GM10248 (cell line): ENCODE data around the gene FGD1.

ENCODE experiments used
- CTCF ChIA-PET: fragments of 300-600 bp; sonication (Branson Sonifier 250); formaldehyde crosslinking; extraction: SDS; loops from one replicate; lab custom pipeline; 2021; ENCODE audit warnings: antibody characterized with exemption; lab: Yijun Ruan, JAX
- POLR2A ChIA-PET: fragments of 350-650 bp; sonication (Branson Sonifier 250); formaldehyde crosslinking; extraction: SDS; loops from one replicate; lab custom pipeline; 2020; ENCODE audit warnings: antibody characterized with exemption; lab: Yijun Ruan, JAX
- DNase-seq: peaks from one replicate; pipeline ENCODE4 v3.0.0; 2012; ENCODE audit errors: extremely low spot score
- CTCF ChIP-seq: IDR thresholded peaks from 2 replicates; pipeline ENCODE4 v1.5.1; 2012; ENCODE audit warnings: mild to moderate bottlenecking, low read depth; ENCODE audit errors: extremely low read depth, missing control alignments, control extremely low read depth

FGD1 gene

GRCh38 chrX:54411732-54412131, 84.3 kb downstream of the FGD1 start:
- ChIA-PET POLR2A (no interaction called here), CTCF (no interaction called here)
- DNase-seq: no peak
- no peak for TF ChIP-seq CTCF

GRCh38 chrX:54407266-54407665, 88.8 kb downstream of the FGD1 start:
- CTCF ChIA-PET: no interaction called here
- no peak for TF ChIP-seq CTCF
- DNase-seq: no peak
- POLR2A ChIA-PET: no interaction called here

DNA sequence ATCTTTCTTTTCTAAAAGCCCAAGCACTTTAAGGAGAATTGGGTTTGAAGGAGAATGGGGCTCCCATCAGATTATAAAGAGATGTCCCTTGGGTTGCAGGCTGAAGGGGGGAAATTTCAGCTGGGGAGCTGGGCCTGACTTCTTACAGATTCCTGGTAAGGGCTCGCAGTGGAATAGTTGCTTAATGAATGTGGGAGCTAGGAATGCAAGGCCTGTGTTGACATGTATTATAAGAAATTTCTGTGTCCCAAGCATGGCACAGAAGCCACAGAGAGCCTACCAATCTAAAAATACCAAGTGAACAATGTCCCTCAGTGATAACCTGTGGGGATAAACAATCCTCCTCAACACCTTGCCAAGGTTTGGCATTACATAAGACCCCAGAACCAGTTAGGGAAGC, 98.9 kb downstream of the FGD1 start:
- ChIA-PET POLR2A (no interaction called here), CTCF (no interaction called here)
- TF ChIP-seq CTCF: no peak
- DNase-seq: no peak
